NCI-H146 (cell line): ENCODE measurements around the gene EXOC7.

Experiments
- DNase-seq: peaks from one replicate; lab custom pipeline; 2025; lab: John Stamatoyannopoulos, UW

The EXOC7 gene

GRCh38 chr17:76122431-76123190 lies 19.0 kb upstream of the EXOC7 start:
- DNase-seq, result no peak

GRCh38 chr17:76121932-76122430 lies 18.4 kb upstream of the EXOC7 start:
- DNase-seq, result no peak

GRCh38 chr17:76120658-76121008 lies 17.0 kb upstream of the EXOC7 start:
- no peak for DNase-seq

- DNase-seq, result no peak
Observed at GRCh38 chr17:76119409-76120371, 16.1 kb upstream of the EXOC7 start.

GRCh38 chr17:76115138-76115754 lies 11.7 kb upstream of the EXOC7 start:
- DNase-seq, result no peak

GRCh38 chr17:76111956-76112355 lies 8.4 kb upstream of the EXOC7 start:
- DNase-seq, result no peak

- no peak for DNase-seq
Observed at GRCh38 chr17:76107509-76107908, 3.9 kb upstream of the EXOC7 start.

GRCh38 chr17:76106703-76107102 lies 3.1 kb upstream of the EXOC7 start:
- no peak for DNase-seq

- DNase-seq, result no peak
Observed at GRCh38 chr17:76104896-76105231, 1.3 kb upstream of the EXOC7 start.

GRCh38 chr17:76104140-76104895 lies 731 bp upstream of the EXOC7 start:
- DNase-seq, result no peak

- no peak for DNase-seq
Observed at GRCh38 chr17:76102944-76103273, 678 bp downstream of the EXOC7 start.

- DNase-seq, result no peak
Observed at GRCh38 chr17:76097716-76098295, 5.8 kb downstream of the EXOC7 start.

GRCh38 chr17:76095943-76096342 lies 7.6 kb downstream of the EXOC7 start:
- no peak for DNase-seq

GRCh38 chr17:76094046-76094445 lies 9.5 kb downstream of the EXOC7 start:
- DNase-seq, result no peak

GRCh38 chr17:76092526-76093413 lies 10.8 kb downstream of the EXOC7 start:
- DNase-seq, result no peak

- no peak for DNase-seq
Observed at GRCh38 chr17:76091526-76092286, 11.9 kb downstream of the EXOC7 start.

GRCh38 chr17:76090517-76091129 lies 13.0 kb downstream of the EXOC7 start:
- no peak for DNase-seq

GRCh38 chr17:76089680-76090516 lies 13.7 kb downstream of the EXOC7 start:
- DNase-seq, result no peak
